Vagina (tissue), 2 donors: ENCODE results near the gene IGLL5.
A peak's percentile ranks its signal among the peaks of the same experiment; 100 is the strongest.

Experiments used
- CTCF ChIP-seq, 3 experiments: fragments of 450-650 bp in 2 of 3; fragments of 200-600 bp in 1 of 3; sonication (generic) in 1 of 3; IDR thresholded peaks; one replicate each; pipeline ENCODE4 v1.5.1; 2017 to 2019; ENCODE audit warnings: antibody characterized with exemption in 3 of 3, mild to moderate bottlenecking in 2 of 3, moderate library complexity in 2 of 3
- POLR2A ChIP-seq, 2 donors: fragments of 450-650 bp; IDR thresholded peaks; one replicate each; pipeline ENCODE4 v1.6.1; 2017; ENCODE audit warnings: antibody characterized with exemption in 2 of 2, mild to moderate bottlenecking in 2 of 2, moderate library complexity in 2 of 2

- TF ChIP-seq POLR2A (IDR thresholded peaks at IDR 0.05) (no peak), CTCF (IDR thresholded peaks at IDR 0.05) (peak in 2 of 3 experiments; percentile 19 to 22)
Observed at GRCh38 chr22:22942511-22943329, 55.1 kb downstream of the IGLL5 start.
